ENCODE measurements around the gene MIDN.

MIDN gene

DNA sequence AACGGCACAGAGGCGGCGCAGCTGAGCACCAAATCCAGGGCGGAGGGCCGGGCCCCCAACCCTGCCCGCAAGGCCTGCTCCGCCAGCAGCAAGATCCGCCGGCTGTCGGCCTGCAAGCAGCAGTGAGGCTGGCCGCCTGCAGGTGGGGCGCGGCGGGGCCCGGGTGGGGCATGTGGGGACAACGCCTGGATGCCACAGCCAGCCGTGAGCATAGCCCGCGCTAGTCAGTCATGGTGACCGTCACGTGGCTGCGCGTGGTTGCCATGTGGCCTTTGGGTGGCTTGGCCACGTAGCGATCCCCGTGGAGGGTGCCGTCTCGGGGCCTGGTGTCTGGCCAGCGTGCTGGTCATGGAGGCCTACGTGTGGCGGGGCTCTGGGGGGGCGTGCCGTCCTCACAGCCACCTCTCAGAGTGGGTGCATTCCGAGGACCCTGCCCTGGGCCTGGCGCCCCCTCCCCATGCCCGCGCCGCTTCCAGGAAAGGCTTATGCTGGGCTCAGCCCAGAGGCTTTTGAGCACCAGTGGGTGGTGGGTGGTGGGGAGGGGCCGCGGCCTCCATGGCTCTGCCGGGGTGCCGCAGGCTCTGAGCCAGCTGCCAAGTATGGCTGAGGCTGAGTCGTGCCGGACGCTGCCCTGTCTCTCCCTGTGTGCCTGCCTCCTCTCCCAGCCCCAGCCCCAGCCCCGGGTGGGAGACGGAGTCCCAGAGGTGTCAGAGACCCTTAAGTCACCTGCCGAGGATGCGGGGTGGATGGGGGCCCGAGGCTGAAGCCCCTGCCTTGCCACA, 21.7 kb upstream of the MIDN start:
- Histone ChIP-seq H2AFZ (ENCODE audit: low read length) (no peak overlapping the region), H3K4me2 (ENCODE audit: low read depth, low read length) (no peak overlapping the region), H3K79me2 (ENCODE audit: low read length) (no peaks in the 10 kb centered on the region), H3K27ac (ENCODE audit: low read length) (no peak overlapping the region), H3K4me1 (ENCODE audit: low read length) (no peaks in the 10 kb centered on the region), H3K4me3 (ENCODE audit: low read length) (no peak overlapping the region), H4K20me1 (ENCODE audit: insufficient read depth, low read length) (no peaks in the 10 kb centered on the region), H3K27me3 (replicated peaks; ENCODE audit: insufficient read depth, low read length) (peaks cover 3% of the 10 kb centered on the region; the same call in 1 of the 2 replicates), H3K9ac (ENCODE audit: low read length) (no peak overlapping the region), H3F3A (ENCODE audit: insufficient read depth, low read length) (no peaks in the 10 kb centered on the region), H3K9me3 (replicated peaks; ENCODE audit: insufficient read depth, low read length) (no peaks in the 10 kb centered on the region), H3K36me3 (replicated peaks; ENCODE audit: insufficient read depth, low read length) (no peaks in the 10 kb centered on the region), H3K9me2 (replicated peaks; ENCODE audit: insufficient read depth, low read length) (no peaks in the 10 kb centered on the region)
- DNase-seq = no peak
- TF ChIP-seq EZH2phosphoT487 (IDR thresholded peaks at IDR 0.05; ENCODE audit: low read length) (no peak), EZH2 (optimal IDR thresholded peaks at IDR 0.05; ENCODE audit: low read depth, low read length) (no peak)
- TF ChIP-seq, protein P1, sequence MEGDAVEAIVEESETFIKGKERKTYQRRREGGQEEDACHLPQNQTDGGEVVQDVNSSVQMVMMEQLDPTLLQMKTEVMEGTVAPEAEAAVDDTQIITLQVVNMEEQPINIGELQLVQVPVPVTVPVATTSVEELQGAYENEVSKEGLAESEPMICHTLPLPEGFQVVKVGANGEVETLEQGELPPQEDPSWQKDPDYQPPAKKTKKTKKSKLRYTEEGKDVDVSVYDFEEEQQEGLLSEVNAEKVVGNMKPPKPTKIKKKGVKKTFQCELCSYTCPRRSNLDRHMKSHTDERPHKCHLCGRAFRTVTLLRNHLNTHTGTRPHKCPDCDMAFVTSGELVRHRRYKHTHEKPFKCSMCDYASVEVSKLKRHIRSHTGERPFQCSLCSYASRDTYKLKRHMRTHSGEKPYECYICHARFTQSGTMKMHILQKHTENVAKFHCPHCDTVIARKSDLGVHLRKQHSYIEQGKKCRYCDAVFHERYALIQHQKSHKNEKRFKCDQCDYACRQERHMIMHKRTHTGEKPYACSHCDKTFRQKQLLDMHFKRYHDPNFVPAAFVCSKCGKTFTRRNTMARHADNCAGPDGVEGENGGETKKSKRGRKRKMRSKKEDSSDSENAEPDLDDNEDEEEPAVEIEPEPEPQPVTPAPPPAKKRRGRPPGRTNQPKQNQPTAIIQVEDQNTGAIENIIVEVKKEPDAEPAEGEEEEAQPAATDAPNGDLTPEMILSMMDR (IDR thresholded peaks at IDR 0.05; ENCODE audit: low read length) = no peak

DNA sequence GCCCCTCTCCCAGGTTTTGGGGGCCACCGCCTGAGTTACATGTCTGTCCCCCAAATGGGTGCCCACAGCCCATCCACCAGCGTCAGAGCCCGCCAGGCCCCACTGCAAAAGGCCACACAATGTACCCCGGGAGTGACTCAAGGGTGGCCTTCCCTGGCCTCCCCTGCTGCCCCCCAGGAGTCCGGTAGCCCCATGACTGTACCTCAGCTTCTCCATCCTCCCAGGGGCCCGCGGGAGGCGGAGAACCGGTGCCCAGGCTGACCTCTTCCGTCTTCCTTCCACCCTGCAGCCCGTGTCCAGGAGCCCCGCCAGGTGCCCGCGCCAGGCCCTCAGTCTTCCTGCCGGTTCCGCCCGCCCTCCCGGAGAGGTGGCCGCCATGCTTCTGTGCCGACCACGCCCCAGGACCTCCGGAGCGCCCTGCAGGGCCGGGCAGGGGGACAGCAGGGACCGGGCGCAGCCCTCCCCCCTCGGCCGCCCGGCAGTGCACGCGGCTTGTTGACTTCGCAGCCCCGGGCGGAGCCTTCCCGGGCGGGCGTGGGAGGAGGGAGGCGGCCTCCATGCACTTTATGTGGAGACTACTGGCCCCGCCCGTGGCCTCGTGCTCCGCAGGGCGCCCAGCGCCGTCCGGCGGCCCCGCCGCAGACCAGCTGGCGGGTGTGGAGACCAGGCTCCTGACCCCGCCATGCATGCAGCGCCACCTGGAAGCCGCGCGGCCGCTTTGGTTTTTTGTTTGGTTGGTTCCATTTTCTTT, 20.9 kb upstream of the MIDN start:
- Histone ChIP-seq H3K36me3 (replicated peaks; ENCODE audit: insufficient read depth, low read length) (no peaks in the 10 kb centered on the region), H3K27ac (ENCODE audit: low read length) (no peak overlapping the region)

DNA sequence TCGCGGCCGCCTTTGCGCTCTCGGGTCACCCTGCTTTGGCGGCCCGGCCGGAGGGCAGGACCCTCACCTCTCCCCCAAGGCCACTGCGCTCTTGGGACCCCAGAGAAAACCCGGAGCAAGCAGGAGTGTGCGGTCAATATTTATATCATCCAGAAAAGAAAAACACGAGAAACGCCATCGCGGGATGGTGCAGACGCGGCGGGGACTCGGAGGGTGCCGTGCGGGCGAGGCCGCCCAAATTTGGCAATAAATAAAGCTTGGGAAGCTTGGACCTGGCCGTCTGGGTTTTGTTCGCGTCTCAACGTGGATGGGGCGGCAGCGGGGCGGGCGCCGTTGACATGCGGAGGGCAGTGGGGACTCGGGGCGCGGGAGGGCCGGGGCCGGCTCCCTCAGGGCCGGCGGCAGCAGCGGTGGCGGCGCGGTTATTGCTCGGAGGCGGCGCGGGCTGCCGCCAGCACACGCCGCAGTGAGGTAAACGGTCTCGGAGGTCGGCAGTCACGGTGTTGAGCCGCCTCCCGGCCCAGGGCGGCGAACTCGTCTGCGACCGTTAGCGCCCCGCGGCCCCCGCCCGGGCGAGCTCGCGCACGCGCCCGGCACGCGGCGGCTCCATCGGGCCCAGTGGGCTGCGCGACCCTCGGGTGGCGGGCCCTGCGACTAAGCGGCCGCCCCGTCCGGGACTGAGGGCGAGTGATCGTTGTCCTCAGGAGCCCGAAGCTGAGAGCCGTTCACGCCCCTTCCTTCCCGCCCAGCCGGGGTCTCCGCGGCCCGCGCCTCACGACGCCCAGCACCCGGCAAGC, 20.0 kb upstream of the MIDN start:
- no peaks in the 10 kb centered on the region for H3K9me2 ChIP-seq (replicated peaks; ENCODE audit: insufficient read depth, low read length)
- peaks cover 19% of the 10 kb centered on the region for H3K27me3 ChIP-seq (replicated peaks; ENCODE audit: insufficient read depth, low read length)
- no peak overlapping the region for H3K27ac ChIP-seq (ENCODE audit: low read length)
- H3K9me3 ChIP-seq (replicated peaks; ENCODE audit: insufficient read depth, low read length) = no peaks in the 10 kb centered on the region
- no peak overlapping the region for H3K4me3 ChIP-seq (ENCODE audit: low read length)
- DNase-seq = no peak
- no peaks in the 10 kb centered on the region for H4K20me1 ChIP-seq (ENCODE audit: insufficient read depth, low read length)
- no peaks in the 10 kb centered on the region for H3K36me3 ChIP-seq (replicated peaks; ENCODE audit: insufficient read depth, low read length)
- H3K9ac ChIP-seq (ENCODE audit: low read length) = no peak overlapping the region
- H3K4me1 ChIP-seq (ENCODE audit: low read length) = no peaks in the 10 kb centered on the region
- H3F3A ChIP-seq (ENCODE audit: insufficient read depth, low read length) = no peaks in the 10 kb centered on the region
- H2AFZ ChIP-seq (ENCODE audit: low read length) = no peak overlapping the region
- no peaks in the 10 kb centered on the region for H3K79me2 ChIP-seq (ENCODE audit: low read length)
- TF ChIP-seq EZH2phosphoT487 (IDR thresholded peaks at IDR 0.05; ENCODE audit: low read length) (no peak), EZH2 (optimal IDR thresholded peaks at IDR 0.05; ENCODE audit: low read depth, low read length) (no peak)
- TF ChIP-seq, protein P1 (IDR thresholded peaks at IDR 0.05; ENCODE audit: low read length) = no peak
- H3K4me2 ChIP-seq (ENCODE audit: low read depth, low read length) = no peak overlapping the region

More for the DNA sequence above, 20.9 kb upstream of the MIDN start:
- Histone ChIP-seq H3K4me3 (ENCODE audit: low read length) (no peak overlapping the region), H3K27me3 (replicated peaks; ENCODE audit: insufficient read depth, low read length) (peaks cover 10% of the 10 kb centered on the region; the same call in 1 of the 2 replicates), H3K9ac (ENCODE audit: low read length) (no peak overlapping the region), H4K20me1 (ENCODE audit: insufficient read depth, low read length) (no peaks in the 10 kb centered on the region), H3K79me2 (ENCODE audit: low read length) (no peaks in the 10 kb centered on the region), H3K4me2 (ENCODE audit: low read depth, low read length) (no peak overlapping the region), H3F3A (ENCODE audit: insufficient read depth, low read length) (no peaks in the 10 kb centered on the region), H3K9me3 (replicated peaks; ENCODE audit: insufficient read depth, low read length) (no peaks in the 10 kb centered on the region), H3K9me2 (replicated peaks; ENCODE audit: insufficient read depth, low read length) (no peaks in the 10 kb centered on the region), H3K4me1 (ENCODE audit: low read length) (no peaks in the 10 kb centered on the region), H2AFZ (ENCODE audit: low read length) (no peak overlapping the region)
- DNase-seq = no peak
- TF ChIP-seq EZH2phosphoT487 (IDR thresholded peaks at IDR 0.05; ENCODE audit: low read length) (no peak), EZH2 (optimal IDR thresholded peaks at IDR 0.05; ENCODE audit: low read depth, low read length) (no peak)
- TF ChIP-seq, protein P1 (IDR thresholded peaks at IDR 0.05; ENCODE audit: low read length) = no peak

Data from MM.1S (cell line).